Heart right ventricle (tissue), 16 donors: ENCODE results near the gene DOCK2. TPM values are rescaled to one million over a fixed set of nuclear protein-coding genes. Genes with fewer than 3 reads are reported as not detected.
A peak's percentile ranks its signal among the peaks of the same experiment; 100 is the strongest.

ENCODE experiments used
- ATAC-seq, 8 donors: fragments of 200-7000 bp; cut with Tn5 transposase; one replicate each; pipeline ENCODE4 v1.9.1; 2020; ENCODE audit warnings: mild to moderate bottlenecking in 8 of 8, moderate library complexity in 8 of 8, moderate number of reproducible peaks in 1 of 8
- DNase-seq, 2 donors: peaks; one replicate each; pipeline ENCODE4 v3.0.0-alpha.2; 2020
- H3K27ac ChIP-seq, 10 donors: fragments of 200-600 bp; sonication (generic) in 2 of 10; one replicate each; pipeline versions ENCODE4 v1.5.0 to v1.8.0; 2020 to 2022; ENCODE audit warnings: mild to moderate bottlenecking in 3 of 10
- H3K27me3 ChIP-seq, 7 donors: fragments of 200-600 bp; one replicate each; pipeline ENCODE4 v1.8.0; 2021 to 2022; ENCODE audit warnings: mild to moderate bottlenecking in 2 of 7
- H3K36me3 ChIP-seq, 9 donors: fragments of 200-600 bp; sonication (generic) in 1 of 9; one replicate each; pipeline versions ENCODE4 v1.5.0 to v1.8.0; 2020 to 2022; ENCODE audit warnings: mild to moderate bottlenecking in 2 of 9
- H3K4me1 ChIP-seq, 9 donors: fragments of 200-600 bp; sonication (generic) in 1 of 9; one replicate each; pipeline versions ENCODE4 v1.5.0 to v1.8.0; 2020 to 2022; ENCODE audit warnings: mild to moderate bottlenecking in 4 of 9
- H3K4me3 ChIP-seq, 10 donors: fragments of 200-600 bp; sonication (generic) in 2 of 10; one replicate each; pipeline versions ENCODE4 v1.5.0 to v1.8.0; 2020 to 2022; ENCODE audit warnings: mild to moderate bottlenecking in 7 of 10, moderate library complexity in 2 of 10
- H3K9me3 ChIP-seq, 11 donors: fragments of 200-600 bp in 10 of 11; sonication (generic) in 2 of 11; one replicate each; pipeline versions ENCODE4 v1.5.0 to v1.8.0; 2013 to 2022; ENCODE audit warnings: mild to moderate bottlenecking in 2 of 11, control low read depth in 1 of 11, moderate library complexity in 1 of 11
- CTCF ChIP-seq, 9 donors: fragments of 200-600 bp; sonication (generic) in 2 of 9; IDR thresholded peaks; one replicate each; pipeline versions ENCODE4 v1.5.0 to v1.8.0; 2021 to 2022; ENCODE audit warnings: antibody characterized with exemption in 9 of 9, mild to moderate bottlenecking in 5 of 9, moderate library complexity in 1 of 9
- WGBS, 2 donors: extraction: QIAGEN DNeasy Blood & Tissue Kit; methylation state at CpG; one replicate each; pipeline ENCODE4 v1.1.7; 2013; ENCODE audit warnings: inconsistent platforms in 1 of 2; 5-methylcytosine and 5-hydroxymethylcytosine counted together
- intact Hi-C, 10 donors: fragments of 100-400 bp; cut with DNase I; formaldehyde crosslinking; loops; one replicate each; pipeline versions ENCODE4 v1.11.1 to v1.14.2; 2022
- long read RNA-seq, 3 donors: library from polyadenylated mRNA; unstranded; transcript quantifications; one replicate each; pipeline ENCODE4 v2.0.0, GENCODE V29; 2020 to 2021
- polyA plus RNA-seq, 2 donors: library from polyadenylated mRNA; stranded (reverse); fragments of 200-250 nt; gene quantifications; one replicate each; pipeline ENCODE4 v1.2.3, GENCODE V29; 2013
- total RNA-seq, 10 donors: library from RNA; stranded (reverse); fragmentation: NEBNext Ultra II Directional in 3 of 10; extraction: Animal tissue kit (Norgen Biotek cat#: 25700) in 3 of 10; gene quantifications; one replicate each; pipeline versions ENCODE4 v1.2.1 to v1.2.4, GENCODE V29; 2021 to 2023
- donor health status: Arrhythmogenic right ventricular cardiomyopathy.
- donor health status: ischemic (EF 13 %, LVEDD 7.1; RV severe dilation, severe dysfunction).
- donor health status: healthy with polysubstance abuse.
- donor health status: DM: no; HTN: yes; CAD: no.
- donor health status: DM: no; HTN: no; CAD: no.
- donor health status: ischemic (EF 25% LVEDD 6.9; RV normal size, moderate dysfunction).
- donor health status: ischemic (EF 25% LVEDD 5.7; RV mildly dilated, moderate dysfunction).
- donor health status: healthy.
- donor health status: DM: yes; HTN: yes; CAD: no.
- donor health status: Ischemic cardiomyopathy.
- donor health status: ischemic (EF 35%, LVEDD 5.7; RV mildly dilated, moderate dysfunction).
- donor health status: nonischemic (EF 11% LVEDD 7.7; RV severe dilation, severe dysfunction).
- donor health status: DM: yes; HTN: yes; CAD: no.
- donor health status: PGD.
- donor health status: ischemic (EF 29% LVEDD 5.4; RV normal size, mild dysfunction).
- donor health status: nonischemic (EF 23%, LVEDD 6.1; RV moderate dilation, normal function).

The DOCK2 gene
- total RNA-seq: 10 to 100 TPM in 2 of 10 donors, 1 to 10 TPM in 8; 1.2 to 24.6 (median 5.2) TPM
- 1 to 10 TPM; 1.2 to 3.0 TPM for polyA plus RNA-seq
- long read RNA-seq, donor 1, full-length matches to known transcripts: 1 of 4 reads
- long read RNA-seq, donor 1, partial matches to known transcripts: 2 of 4 reads
- long read RNA-seq, donor 1, other reads (novel, unspliced or antisense): 1 of 4 reads
- long read RNA-seq, donor 2, partial matches to known transcripts: 1 of 3 reads
- long read RNA-seq, donor 2, other reads (novel, unspliced or antisense): 2 of 3 reads
- long read RNA-seq, donor 3, partial matches to known transcripts: 0 of 1 reads
- long read RNA-seq, donor 3, other reads (novel, unspliced or antisense): 1 of 1 reads

GRCh38 chr5:169637085-169637548 is at the start of gene DOCK2:
DOCK2 (plus strand) TSS chr5:169637275; CDS start chr5:169637327, 52 bp downstream.
- Histone ChIP-seq H3K9me3 (peaks cover 0 to 22% (median 6%) of the 10 kb centered on the region in 11 donors), H3K4me1 (peaks cover 0 to 43% (median 0%) of the 10 kb centered on the region in 9 donors), H3K27ac (peak within 1 kb of the TSS in 8 of 10 donors; percentile 14 to 94 (median 42)), H3K36me3 (no peaks in the 10 kb centered on the region), H3K4me3 (peak within 1 kb of the TSS in 9 of 10 donors; percentile 6 to 76 (median 41)), H3K27me3 (peaks cover 0 to 41% (median 25%) of the 10 kb centered on the region in 7 donors)
- TF ChIP-seq CTCF (IDR thresholded peaks at IDR 0.05): no peak
- ATAC-seq (peak; percentile 64 to 92 (median 76)), DNase-seq (peak; percentile 38 to 66)
- 1% methylated on average over 33 to 41 of the region's 42 CpGs for WGBS, 2 donors
- intact Hi-C loops: no loop called here

GRCh38 chr5:169590602-169591001 is 46.5 kb upstream of the DOCK2 start:
- no peak overlapping the region for H3K4me3 ChIP-seq
- no peaks in the 10 kb centered on the region for H3K9me3 ChIP-seq
- no peaks in the 10 kb centered on the region for H3K27me3 ChIP-seq
- intact Hi-C loops: no loop called here
- H3K27ac ChIP-seq: no peak overlapping the region
- 87 to 92% methylated on average over 3 of the region's 3 CpGs for WGBS, 2 donors
- no peaks in the 10 kb centered on the region for H3K4me1 ChIP-seq
- TF ChIP-seq CTCF (IDR thresholded peaks at IDR 0.05): no peak
- DNase-seq (no peak), ATAC-seq (no peak)
- H3K36me3 ChIP-seq: peaks cover 0 to 75% (median 20%) of the 10 kb centered on the region in 9 donors

GRCh38 chr5:169591636-169592035 is 45.4 kb upstream of the DOCK2 start:
- ATAC-seq (no peak), DNase-seq (no peak)
- Histone ChIP-seq H3K9me3 (no peaks in the 10 kb centered on the region), H3K4me3 (no peak overlapping the region), H3K36me3 (peaks cover 0 to 86% (median 23%) of the 10 kb centered on the region in 9 donors), H3K27me3 (no peaks in the 10 kb centered on the region), H3K4me1 (no peaks in the 10 kb centered on the region), H3K27ac (no peak overlapping the region)
- WGBS, 2 donors: 0 to 35% methylated on average over 1 of the region's 1 CpG
- intact Hi-C loops: no loop called here
- TF ChIP-seq CTCF (IDR thresholded peaks at IDR 0.05): no peak

- no peak overlapping the region for H3K27ac ChIP-seq
- H3K27me3 ChIP-seq: no peaks in the 10 kb centered on the region
- 97 to 98% methylated on average over 6 of the region's 6 CpGs for WGBS, 2 donors
- H3K4me3 ChIP-seq: no peak overlapping the region
- H3K36me3 ChIP-seq: peaks cover 0 to 99% (median 23%) of the 10 kb centered on the region in 9 donors
- H3K9me3 ChIP-seq: no peaks in the 10 kb centered on the region
- H3K4me1 ChIP-seq: no peaks in the 10 kb centered on the region
- DNase-seq (no peak), ATAC-seq (no peak)
- intact Hi-C loops: no loop called here
- no peak for TF ChIP-seq CTCF (IDR thresholded peaks at IDR 0.05)
These were observed 44.0 kb upstream of the DOCK2 start for GRCh38 chr5:169592937-169593650.
